BLaER1 treated with 17β-estradiol and CSF1 and Interleukin-3, amounts not matched to agents 10 nM and 100 nM (cell line): Measurements from ENCODE around the gene MBP.

ENCODE experiments used
- H3K27ac ChIP-seq, 11 experiments: shearing (Covaris generic); formaldehyde crosslinking; 2 replicates each; pipeline ENCODE4 v1.8.1; 2022
- H3K27me3 ChIP-seq, 11 experiments: shearing (Covaris generic); formaldehyde crosslinking; 2 replicates each; pipeline ENCODE4 v1.8.1; 2022
- H3K36me3 ChIP-seq, 11 experiments: shearing (Covaris generic); formaldehyde crosslinking; 2 replicates each; pipeline ENCODE4 v1.8.1; 2022
- H3K4me1 ChIP-seq, 10 experiments: shearing (Covaris generic); formaldehyde crosslinking; 2 replicates each; pipeline ENCODE4 v1.8.1; 2022
- H3K4me2 ChIP-seq, 11 experiments: shearing (Covaris generic); formaldehyde crosslinking; 2 replicates each; pipeline ENCODE4 v1.8.1; 2022
- H3K4me3 ChIP-seq, 10 experiments: shearing (Covaris generic); formaldehyde crosslinking; 2 replicates each; pipeline ENCODE4 v1.8.1; 2022
- H3K9ac ChIP-seq, 11 experiments: shearing (Covaris generic); formaldehyde crosslinking; 2 replicates each; pipeline ENCODE4 v1.8.1; 2022
- H3K9me3 ChIP-seq, 11 experiments: shearing (Covaris generic); formaldehyde crosslinking; replicated peaks in 1 of 11; 2 replicates each; pipeline ENCODE4 v1.8.1; 2022
- H4K20me1 ChIP-seq, 11 experiments: shearing (Covaris generic); formaldehyde crosslinking; 2 replicates each; pipeline ENCODE4 v1.8.1; 2022
- Cebpa-rat ChIP-seq, 11 experiments: shearing (Covaris generic); IDR thresholded peaks; 2 replicates each; pipeline ENCODE4 v1.8.1; 2022

The MBP gene

GRCh38 chr18:77145364-77145901 is 12.8 kb upstream of the MBP start:
- no peaks in the 10 kb centered on the region for H3K27me3 ChIP-seq
- no peak for TF ChIP-seq Cebpa-rat (IDR thresholded peaks at IDR 0.05)
- no peaks in the 10 kb centered on the region for H4K20me1 ChIP-seq
- peaks cover 0 to 7% (median 0%) of the 10 kb centered on the region in 11 experiments; a peak in 8 of 22 replicates for H3K36me3 ChIP-seq
- peaks cover 6 to 42% (median 20%) of the 10 kb centered on the region in 10 experiments; a peak in 19 of 20 replicates for H3K4me1 ChIP-seq
- no peak overlapping the region for H3K4me2 ChIP-seq
- H3K9ac ChIP-seq, result no peak overlapping the region
- H3K27ac ChIP-seq, result no peak overlapping the region
- H3K9me3 ChIP-seq, result peaks cover 38 to 50% (median 46%) of the 10 kb centered on the region in 11 experiments
- H3K4me3 ChIP-seq, result no peak overlapping the region

DNA sequence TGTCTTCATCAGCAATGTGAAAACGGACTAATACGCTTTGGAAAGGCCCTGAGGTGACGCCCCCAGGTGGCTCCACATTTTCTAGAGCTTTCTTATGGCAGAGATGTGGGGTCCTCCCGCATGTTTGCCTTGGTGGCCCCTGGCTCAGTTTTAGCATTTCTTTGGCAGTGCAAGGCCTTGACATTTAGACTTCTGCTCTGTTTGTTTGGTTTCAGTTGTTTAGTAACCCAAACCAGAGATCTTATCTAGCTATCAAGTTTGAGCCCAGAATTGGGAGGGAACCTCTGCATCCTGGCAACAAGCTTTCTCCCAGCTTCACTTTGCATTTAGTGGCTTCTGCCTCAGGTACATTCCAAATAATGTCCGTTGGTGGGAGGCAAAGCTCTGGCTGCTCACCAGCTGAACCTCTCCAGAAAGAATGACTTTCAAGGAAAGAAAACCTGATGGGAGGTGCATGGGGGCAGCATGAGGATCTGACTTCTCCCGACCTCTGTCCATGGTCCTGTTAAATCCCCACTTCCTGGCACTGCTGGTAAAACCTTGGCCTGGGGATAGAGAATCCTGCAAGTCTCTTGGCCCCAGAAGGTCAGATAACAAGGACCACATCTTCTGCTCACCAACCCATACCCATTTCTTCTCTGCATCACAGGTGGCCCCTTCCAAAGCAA is 12.0 kb upstream of the MBP start:
- Histone ChIP-seq H3K27ac (no peak overlapping the region), H3K36me3 (peaks cover 0 to 7% (median 0%) of the 10 kb centered on the region in 11 experiments; a peak in 8 of 22 replicates), H4K20me1 (no peaks in the 10 kb centered on the region), H3K4me2 (no peak overlapping the region), H3K4me1 (peaks cover 6 to 47% (median 20%) of the 10 kb centered on the region in 10 experiments; a peak in 19 of 20 replicates), H3K4me3 (no peak overlapping the region), H3K9me3 (peaks cover 38 to 50% (median 46%) of the 10 kb centered on the region in 11 experiments), H3K27me3 (no peaks in the 10 kb centered on the region), H3K9ac (no peak overlapping the region)
- no peak for TF ChIP-seq Cebpa-rat (IDR thresholded peaks at IDR 0.05)

DNA sequence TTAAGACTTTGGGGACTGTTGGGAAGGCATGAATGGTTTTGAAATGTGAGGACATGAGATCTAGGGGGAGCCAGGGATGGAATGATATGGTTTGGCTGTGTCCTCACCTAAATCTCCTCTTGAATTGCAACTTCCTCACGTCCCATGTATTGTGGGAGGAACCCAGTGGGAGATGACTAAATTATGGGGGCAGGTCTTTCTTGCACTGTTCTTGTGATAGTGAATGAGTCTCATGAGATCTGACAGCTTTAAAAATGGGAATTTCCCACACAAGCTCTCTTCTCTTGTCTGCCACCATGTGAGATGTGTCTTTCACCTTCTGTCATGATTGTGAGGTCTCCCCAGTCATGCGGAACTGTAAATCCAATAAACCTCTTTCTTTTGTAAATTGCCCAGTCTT is 11.5 kb upstream of the MBP start:
- Histone ChIP-seq H3K4me3 (no peak overlapping the region), H4K20me1 (no peaks in the 10 kb centered on the region), H3K9ac (no peak overlapping the region), H3K27ac (no peak overlapping the region), H3K4me2 (no peak overlapping the region), H3K9me3 (peaks cover 38 to 50% (median 46%) of the 10 kb centered on the region in 11 experiments), H3K4me1 (peaks cover 6 to 47% (median 20%) of the 10 kb centered on the region in 10 experiments; a peak in 19 of 20 replicates), H3K27me3 (no peaks in the 10 kb centered on the region), H3K36me3 (peaks cover 0 to 7% (median 0%) of the 10 kb centered on the region in 11 experiments; a peak in 8 of 22 replicates)
- no peak for TF ChIP-seq Cebpa-rat (IDR thresholded peaks at IDR 0.05)

DNA sequence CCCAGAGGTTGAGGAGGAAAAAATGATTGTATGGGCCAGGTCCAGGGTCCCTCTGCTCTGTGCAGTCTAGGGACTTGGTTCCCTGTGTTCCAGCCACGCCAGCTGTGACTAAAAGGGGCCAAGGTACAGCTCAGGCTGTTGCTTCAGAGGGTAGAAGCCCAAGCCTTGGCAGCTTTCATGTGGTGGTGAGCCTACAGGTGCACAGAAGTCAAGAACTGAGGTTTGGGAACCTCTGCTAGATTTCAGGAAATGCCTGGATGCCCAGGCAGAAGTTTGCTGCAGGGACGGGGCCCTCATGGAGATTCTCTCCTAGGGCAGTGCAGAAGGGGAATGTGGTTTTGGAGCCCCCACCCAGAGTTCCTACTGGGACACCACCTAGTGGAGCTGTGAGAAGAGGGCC is 10.6 kb upstream of the MBP start:
- Histone ChIP-seq H3K36me3 (peaks cover 0 to 7% (median 0%) of the 10 kb centered on the region in 11 experiments; a peak in 8 of 22 replicates), H3K27ac (no peak overlapping the region), H3K4me1 (peaks cover 6 to 40% (median 20%) of the 10 kb centered on the region in 10 experiments; a peak in 19 of 20 replicates), H3K27me3 (no peaks in the 10 kb centered on the region), H3K4me3 (peak overlapping the region in 3 of 10 experiments; percentile 4 to 22 (median 6); a peak in 2 of 20 replicates), H3K9me3 (peaks cover 38 to 50% (median 46%) of the 10 kb centered on the region in 11 experiments), H4K20me1 (no peaks in the 10 kb centered on the region), H3K4me2 (no peak overlapping the region), H3K9ac (no peak overlapping the region)
- TF ChIP-seq Cebpa-rat (IDR thresholded peaks at IDR 0.05), result no peak

DNA sequence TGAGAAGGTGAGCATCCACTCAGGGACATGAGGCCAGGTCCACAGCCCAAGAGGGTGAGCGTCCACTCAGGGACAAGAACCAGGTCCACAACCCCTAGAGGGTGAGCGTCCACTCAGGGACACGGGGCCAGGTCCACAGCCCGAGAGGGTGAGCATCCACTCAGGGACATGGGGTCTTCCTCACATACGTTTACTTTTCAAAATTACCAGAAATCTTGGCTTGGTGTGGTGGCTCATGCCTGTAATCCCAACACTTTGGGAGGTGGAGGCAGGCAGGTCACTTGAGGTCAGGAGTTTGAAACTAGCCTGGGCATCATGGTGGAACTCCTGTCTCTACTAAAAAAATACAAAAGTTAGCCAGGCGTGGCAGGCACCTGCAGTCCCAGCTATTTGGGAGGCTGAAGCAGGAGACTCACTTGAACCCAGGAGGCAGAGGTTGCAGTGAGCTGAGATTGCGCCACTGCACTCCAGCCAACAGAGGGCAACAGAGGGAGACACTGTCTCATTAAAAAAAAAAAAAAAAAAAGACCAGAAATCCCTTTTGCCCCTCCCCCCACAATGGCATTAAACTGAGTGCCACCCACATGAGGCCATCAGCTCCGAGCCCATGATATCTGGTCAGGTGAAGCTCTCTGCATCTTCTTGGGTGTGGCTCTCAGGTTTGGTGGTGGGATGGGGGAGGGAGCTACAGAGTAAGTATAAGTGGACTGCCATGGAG is 9.0 kb upstream of the MBP start:
- peak overlapping the region in 1 of 11 experiments; percentile 72; a peak in 2 of 22 replicates for H3K4me2 ChIP-seq
- H4K20me1 ChIP-seq, result no peaks in the 10 kb centered on the region
- no peak overlapping the region for H3K9ac ChIP-seq
- H3K4me1 ChIP-seq, result peaks cover 15 to 31% (median 20%) of the 10 kb centered on the region in 10 experiments
- no peaks in the 10 kb centered on the region for H3K27me3 ChIP-seq
- peaks cover 38 to 50% (median 46%) of the 10 kb centered on the region in 11 experiments for H3K9me3 ChIP-seq
- no peak overlapping the region for H3K27ac ChIP-seq
- TF ChIP-seq Cebpa-rat (IDR thresholded peaks at IDR 0.05), result no peak
- H3K4me3 ChIP-seq, result no peak overlapping the region
- peaks cover 0 to 7% (median 0%) of the 10 kb centered on the region in 11 experiments; a peak in 8 of 22 replicates for H3K36me3 ChIP-seq

- Histone ChIP-seq H3K9me3 (peaks cover 38 to 50% (median 44%) of the 10 kb centered on the region in 11 experiments), H3K36me3 (peaks cover 0 to 7% (median 0%) of the 10 kb centered on the region in 11 experiments; a peak in 8 of 22 replicates), H3K9ac (no peak overlapping the region), H3K4me2 (peak overlapping the region in 4 of 11 experiments; percentile 5 to 72 (median 30); a peak in 8 of 22 replicates), H3K27ac (no peak overlapping the region), H4K20me1 (no peaks in the 10 kb centered on the region), H3K27me3 (no peaks in the 10 kb centered on the region), H3K4me3 (no peak overlapping the region), H3K4me1 (peaks cover 23 to 36% (median 25%) of the 10 kb centered on the region in 10 experiments)
- no peak for TF ChIP-seq Cebpa-rat (IDR thresholded peaks at IDR 0.05)
Measured at GRCh38 chr18:77140439-77141109, 8.0 kb upstream of the MBP start.

DNA sequence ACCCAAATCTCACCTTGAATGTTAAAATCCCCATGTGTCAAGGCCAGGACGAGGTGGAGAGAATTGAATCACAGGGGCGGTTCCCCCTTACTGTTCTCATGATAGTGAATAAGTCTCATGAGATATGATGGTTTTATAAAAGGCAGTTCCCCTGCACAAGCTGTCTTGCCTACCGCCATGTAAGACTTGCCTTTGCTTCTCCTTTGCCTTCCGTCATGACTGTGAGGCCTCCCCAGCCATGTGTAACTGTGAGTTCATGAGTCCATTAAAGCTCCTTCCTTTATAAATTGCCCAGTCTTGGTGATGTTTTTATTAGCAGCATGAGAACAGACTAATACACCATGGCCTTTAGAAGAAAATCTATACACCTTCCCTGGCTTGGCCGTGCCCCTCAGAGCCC is 7.4 kb upstream of the MBP start:
- Histone ChIP-seq H3K36me3 (peaks cover 0 to 7% (median 0%) of the 10 kb centered on the region in 11 experiments; a peak in 8 of 22 replicates), H3K4me3 (no peak overlapping the region), H3K4me2 (peak overlapping the region in 3 of 11 experiments; percentile 29 to 72 (median 32); a peak in 4 of 22 replicates), H3K27ac (no peak overlapping the region), H3K4me1 (peaks cover 28 to 41% (median 31%) of the 10 kb centered on the region in 10 experiments), H3K9ac (no peak overlapping the region), H3K27me3 (no peaks in the 10 kb centered on the region), H4K20me1 (no peaks in the 10 kb centered on the region), H3K9me3 (peaks cover 36 to 47% (median 39%) of the 10 kb centered on the region in 11 experiments)
- TF ChIP-seq Cebpa-rat (IDR thresholded peaks at IDR 0.05), result no peak

- Histone ChIP-seq H3K27ac (no peak overlapping the region), H3K4me2 (peak overlapping the region in 1 of 11 experiments; percentile 32; a peak in 1 of 22 replicates), H3K4me3 (no peak overlapping the region), H3K9ac (no peak overlapping the region), H3K27me3 (no peaks in the 10 kb centered on the region), H3K4me1 (peaks cover 32 to 45% (median 35%) of the 10 kb centered on the region in 10 experiments), H3K36me3 (peaks cover 0 to 7% (median 0%) of the 10 kb centered on the region in 11 experiments; a peak in 8 of 22 replicates), H4K20me1 (no peaks in the 10 kb centered on the region), H3K9me3 (peaks cover 32 to 43% (median 35%) of the 10 kb centered on the region in 11 experiments)
- no peak for TF ChIP-seq Cebpa-rat (IDR thresholded peaks at IDR 0.05)
Measured at GRCh38 chr18:77139619-77140018, 7.0 kb upstream of the MBP start.
